ENCODE data around the gene GDI1.

Gene GDI1

DNA sequence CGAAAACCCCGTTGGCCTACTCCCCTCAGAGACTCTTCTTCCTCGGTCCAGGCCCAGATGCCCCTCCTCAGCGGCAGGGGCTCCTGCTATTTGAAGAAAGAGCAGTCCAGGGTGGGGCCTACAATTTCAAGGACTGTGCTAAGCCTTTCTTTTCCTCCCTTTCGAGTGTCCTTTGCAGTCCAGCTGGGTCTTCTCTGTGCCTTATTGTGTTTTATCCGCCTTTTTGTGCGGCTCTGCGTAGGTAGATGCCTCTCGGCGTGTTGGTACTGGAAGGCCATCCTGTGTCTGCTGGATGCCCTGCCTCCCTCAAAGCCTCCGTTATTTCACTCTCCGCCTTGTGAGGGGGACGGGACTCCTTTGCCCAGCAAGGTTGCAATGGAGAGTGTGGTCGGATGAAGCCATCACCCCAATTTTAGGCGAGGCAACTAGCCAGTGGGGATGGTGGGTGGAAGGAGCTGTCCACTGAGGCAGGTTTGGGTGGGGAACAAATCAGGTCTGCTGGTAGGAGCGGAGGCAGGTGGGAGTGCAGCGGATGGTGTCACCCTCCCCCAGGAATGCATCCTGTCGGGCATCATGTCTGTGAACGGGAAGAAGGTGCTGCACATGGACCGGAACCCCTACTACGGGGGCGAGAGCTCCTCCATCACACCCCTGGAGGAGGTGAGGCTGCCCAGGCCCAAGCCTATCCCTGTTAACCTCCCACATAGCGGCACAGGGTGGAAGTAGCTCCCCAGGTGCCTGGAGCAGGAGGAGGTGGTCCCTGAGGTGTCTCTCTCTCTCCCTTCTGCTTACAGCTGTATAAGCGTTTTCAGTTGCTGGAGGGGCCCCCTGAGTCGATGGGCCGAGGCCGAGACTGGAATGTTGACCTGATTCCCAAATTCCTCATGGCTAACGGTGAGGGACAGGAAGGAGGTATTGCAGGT, 1.3 kb downstream of the GDI1 start:
- peak in 1 of 3 donors; percentile 8 for DNase-seq

DNA sequence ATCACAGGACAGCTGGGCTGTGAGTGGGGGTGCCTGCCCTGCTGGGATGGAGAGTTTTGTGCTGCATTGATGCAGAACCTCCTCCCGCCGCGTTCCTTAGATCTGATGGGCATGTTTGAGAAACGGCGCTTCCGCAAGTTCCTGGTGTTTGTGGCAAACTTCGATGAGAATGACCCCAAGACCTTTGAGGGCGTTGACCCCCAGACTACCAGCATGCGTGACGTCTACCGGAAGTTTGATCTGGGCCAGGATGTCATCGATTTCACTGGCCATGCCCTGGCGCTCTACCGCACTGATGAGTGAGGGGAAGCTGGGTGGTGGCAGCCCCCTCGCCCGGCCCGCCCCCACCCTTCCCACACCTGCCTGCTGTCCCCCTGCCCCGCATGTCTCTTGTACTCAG, 2.9 kb downstream of the GDI1 start:
- DNase-seq = no peak

DNA sequence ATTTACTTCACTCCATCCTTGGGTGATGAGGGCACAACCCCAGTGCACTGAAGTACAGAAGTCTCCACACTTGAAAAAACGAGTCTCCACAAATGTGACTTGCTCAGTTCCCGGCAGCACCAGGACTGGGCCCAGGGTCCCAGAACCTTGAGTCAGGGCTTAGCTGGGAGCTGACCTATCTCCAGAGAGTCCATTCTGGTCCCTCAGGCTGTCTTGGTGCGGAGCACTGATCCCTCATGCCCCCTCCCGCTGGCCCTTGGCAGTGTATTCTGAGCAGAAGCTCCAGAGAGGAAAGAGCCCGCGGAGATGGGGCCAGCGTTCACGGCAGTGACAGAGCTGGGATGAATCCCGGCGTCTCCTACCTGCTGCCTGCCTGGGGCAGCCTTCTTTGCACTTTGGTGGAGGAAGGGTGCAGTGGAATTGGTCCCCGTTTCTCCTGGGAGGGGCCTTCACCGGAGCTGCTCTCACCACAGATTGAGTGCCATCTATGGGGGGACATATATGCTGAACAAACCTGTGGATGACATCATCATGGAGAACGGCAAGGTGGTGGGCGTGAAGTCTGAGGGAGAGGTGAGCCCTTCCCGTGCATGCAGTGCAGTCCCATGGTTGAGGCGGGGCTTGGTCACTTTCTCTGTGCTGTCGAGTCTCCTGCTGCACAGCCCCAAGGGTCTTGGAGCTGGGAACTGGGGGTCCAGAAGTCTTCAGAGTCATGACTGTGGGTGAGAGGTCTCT, 3.8 kb downstream of the GDI1 start:
- no peak for DNase-seq

DNA sequence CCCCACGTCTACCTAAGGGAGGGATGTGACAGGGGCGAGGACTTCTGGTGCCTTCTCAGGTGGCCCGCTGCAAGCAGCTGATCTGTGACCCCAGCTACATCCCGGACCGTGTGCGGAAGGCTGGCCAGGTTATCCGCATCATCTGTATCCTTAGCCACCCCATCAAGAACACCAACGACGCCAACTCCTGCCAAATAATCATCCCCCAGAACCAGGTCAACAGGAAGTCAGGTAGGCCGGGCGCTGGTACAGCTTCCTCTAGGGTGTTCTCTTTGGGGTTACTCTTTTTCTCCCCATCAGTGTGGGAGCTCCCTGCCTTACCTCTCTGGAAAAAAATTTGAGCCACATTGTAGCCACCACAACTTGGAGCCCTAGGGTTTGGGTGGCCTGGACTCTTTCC, 4.6 kb downstream of the GDI1 start:
- DNase-seq = no peak

GRCh38 chrX:154441984-154442707, 5.2 kb downstream of the GDI1 start:
- DNase-seq = no peak

DNA sequence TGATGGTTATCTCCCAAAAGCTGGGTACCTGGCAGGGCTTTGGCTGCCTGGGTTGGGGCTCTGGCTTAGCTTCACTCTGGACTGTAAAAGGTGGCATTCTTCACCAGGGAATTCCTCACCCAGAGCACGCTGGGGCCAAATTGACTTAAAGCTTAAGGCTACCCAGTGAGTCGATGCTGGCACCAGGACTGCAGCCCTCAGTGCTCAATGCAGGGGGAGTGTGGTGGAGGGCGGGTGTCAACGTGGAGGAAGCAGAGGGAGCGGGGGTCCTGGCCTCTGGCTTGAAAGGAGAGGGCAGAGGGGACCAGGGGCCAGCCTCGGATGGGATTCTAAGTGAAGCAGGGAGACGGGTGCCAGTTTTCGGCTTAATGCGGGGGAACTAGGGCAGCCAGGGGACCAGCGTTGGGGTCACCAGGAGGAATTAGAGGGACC, 6.5 kb downstream of the GDI1 start:
- DNase-seq = no peak

DNA sequence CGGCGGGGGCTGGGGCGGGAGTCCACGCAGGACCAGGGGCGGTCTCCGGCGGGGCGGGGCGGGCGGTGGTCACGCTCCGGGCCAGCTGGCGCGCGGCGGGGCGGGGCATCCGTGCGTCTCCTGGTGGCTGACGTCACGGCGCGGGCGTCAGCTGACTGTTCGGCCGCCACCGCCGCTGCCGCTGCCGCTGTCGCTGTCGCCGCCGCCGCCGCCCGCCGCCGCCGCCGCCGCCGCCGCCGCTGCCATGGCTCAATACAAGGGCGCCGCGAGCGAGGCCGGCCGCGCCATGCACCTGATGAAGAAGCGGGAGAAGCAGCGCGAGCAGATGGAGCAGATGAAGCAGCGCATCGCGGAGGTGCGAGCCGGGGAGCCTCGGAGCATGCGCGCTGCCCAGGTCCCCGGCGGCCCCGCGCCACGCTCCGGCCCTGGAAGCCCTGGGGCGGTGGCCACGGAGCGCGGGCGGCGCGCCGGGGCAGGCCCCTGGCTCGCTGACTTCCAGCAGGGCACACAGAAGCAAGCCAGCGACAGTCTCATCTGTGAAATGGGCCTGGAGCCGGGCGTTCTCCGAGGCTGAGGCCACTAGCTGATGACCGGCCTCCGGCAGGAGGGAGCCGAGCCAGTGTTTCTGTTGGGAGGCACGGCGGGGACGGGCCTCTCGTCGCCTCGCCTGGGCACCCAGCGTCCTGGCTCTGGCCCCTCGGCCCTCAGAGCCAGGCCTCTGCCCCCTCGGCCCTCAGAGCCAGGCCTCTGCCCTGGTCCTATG, 7.2 kb downstream of the GDI1 start, which contains the start of gene FAM50A:
Gene FAM50A (plus strand): TSS at position 150 of the 763 bp plus-strand sequence. CDS start 95 bp downstream, at position 245.
- DNase-seq = peak; percentile 76 to 93 (median 87)

GRCh38 chrX:154444755-154445246, 7.8 kb downstream of the GDI1 start:
- no peak for DNase-seq

GRCh38 chrX:154445776-154446175, 8.8 kb downstream of the GDI1 start:
- no peak for DNase-seq

DNA sequence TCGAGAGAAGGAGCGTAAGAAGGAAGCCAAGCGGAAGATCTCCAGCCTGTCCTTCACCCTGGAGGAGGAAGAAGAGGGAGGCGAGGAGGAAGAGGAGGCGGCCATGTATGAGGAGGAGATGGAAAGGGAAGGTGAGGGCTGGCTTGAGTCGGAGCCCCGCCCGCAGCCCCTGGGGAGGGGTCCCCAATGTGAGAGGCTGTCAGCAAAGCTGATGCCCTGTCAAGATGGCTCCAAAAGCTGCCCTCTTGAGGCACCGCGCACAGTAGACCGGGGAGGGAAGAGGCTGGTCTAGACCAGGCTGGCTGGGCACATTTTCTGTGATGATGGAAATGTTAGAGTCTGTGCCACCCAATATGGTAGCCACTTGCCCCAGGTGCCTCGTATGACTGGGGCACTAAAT, 9.5 kb downstream of the GDI1 start:
- no peak for DNase-seq

DNA sequence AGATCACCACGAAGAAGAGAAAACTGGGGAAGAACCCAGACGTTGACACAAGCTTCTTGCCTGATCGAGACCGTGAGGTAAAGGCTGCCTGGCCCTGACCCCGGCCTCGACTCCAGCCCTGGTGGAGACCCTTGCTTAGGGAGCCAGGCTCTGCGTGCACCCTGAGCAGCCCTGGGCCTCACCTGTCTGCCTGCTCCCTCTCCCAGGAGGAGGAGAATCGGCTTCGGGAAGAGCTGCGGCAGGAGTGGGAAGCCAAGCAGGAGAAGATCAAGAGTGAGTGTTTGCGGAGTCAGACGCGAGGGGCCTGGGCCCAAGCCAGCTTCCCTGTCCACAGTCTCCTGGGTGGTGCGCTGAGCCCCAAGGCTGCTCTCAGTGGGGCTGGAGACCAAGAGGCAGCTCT, 11.5 kb downstream of the GDI1 start:
- no peak for DNase-seq

DNA sequence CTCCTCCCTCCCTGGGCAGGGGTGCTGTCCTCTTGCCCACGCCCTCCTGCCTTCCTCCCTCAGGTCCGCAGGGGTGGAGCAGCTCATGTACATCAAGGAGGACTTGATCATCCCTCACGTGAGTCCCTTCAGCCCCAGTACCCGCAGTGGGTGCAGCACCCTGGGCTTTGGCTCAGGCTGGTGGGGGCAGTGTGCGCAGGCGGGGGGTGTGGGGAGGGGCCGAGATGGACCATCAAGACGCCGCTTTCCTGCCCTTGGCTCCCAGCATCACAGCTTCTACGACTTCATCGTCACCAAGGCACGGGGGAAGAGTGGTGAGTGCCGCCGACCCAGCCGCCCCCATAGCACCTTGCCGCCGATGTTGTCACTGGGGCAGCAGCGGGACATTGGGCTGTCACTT, 12.7 kb downstream of the GDI1 start:
- no peak for DNase-seq

- DNase-seq = no peak
Observed at GRCh38 chrX:154450312-154450711, 13.4 kb downstream of the GDI1 start.

DNA sequence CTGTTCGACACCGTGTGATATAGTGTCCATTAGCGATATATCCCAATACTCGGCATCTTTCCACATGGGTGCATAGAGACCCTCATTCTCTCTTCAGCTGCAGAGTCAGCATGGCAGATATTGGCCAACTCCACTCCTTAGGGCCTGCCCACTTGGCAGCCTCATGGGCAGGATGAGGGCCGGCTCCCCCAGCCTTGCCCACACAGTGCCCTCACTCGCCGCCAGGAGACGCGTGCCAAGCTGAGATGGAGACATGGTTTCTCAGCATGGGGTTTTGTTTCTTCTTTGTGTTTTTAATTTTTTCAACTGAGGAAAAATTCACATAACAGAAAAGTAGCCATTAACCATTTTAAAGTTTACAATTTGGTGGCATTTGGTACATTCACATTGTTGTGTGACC, 15.9 kb downstream of the GDI1 start:
- DNase-seq = no peak

GRCh38 chrX:154457491-154458115, 20.6 kb downstream of the GDI1 start:
- DNase-seq = peak; percentile 27 to 70 (median 54)

GRCh38 chrX:154458116-154458953, 21.4 kb downstream of the GDI1 start, which contains the start of gene PLXNA3:
PLXNA3 (plus strand) TSS chrX:154458281; CDS start chrX:154460184, 1,903 bp downstream.
- DNase-seq = peak; percentile 60 to 81 (median 75)

DNA sequence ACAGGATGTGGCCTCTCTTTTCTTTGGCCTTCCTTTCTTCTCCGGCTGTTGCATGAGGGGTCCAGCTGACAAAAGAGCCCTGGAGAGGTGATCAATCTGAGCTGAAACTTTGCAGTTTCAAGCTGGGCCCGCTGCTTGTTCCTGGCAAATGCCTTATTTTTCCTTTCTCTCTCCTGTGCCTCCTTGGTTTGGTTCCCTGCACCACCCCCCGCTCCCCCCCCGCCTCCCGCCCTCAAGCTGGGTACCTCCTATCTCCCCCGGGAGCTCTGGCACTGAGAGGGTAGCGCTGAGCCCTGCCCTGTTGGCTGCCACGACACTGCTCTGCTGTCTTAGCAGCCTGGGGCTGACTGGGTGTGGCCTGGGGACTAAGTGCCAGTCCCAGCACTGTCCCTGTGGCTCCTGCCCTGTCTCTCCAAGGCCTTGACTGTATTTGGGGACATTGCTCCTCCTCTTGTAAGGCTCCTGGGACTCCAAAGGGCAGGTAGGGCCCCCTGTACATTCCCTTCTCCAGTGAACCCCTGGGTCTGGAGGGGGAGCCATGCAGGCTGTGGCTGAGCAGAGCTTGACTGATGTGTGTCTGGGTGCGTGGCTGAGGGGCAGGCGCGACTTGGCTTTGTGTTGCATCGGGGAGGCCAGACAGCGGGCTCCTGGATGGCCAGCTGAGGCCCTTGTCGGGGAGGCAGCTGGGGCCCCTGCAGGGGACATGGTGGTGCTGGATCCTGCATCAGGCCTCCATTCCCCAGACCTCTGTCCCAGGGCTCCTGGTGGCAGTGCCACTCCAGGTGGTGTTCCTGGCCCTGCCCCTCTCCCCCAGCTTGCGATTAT, 22.2 kb downstream of the GDI1 start:
- peak in 2 of 3 donors; percentile 17 to 25 for DNase-seq

DNA sequence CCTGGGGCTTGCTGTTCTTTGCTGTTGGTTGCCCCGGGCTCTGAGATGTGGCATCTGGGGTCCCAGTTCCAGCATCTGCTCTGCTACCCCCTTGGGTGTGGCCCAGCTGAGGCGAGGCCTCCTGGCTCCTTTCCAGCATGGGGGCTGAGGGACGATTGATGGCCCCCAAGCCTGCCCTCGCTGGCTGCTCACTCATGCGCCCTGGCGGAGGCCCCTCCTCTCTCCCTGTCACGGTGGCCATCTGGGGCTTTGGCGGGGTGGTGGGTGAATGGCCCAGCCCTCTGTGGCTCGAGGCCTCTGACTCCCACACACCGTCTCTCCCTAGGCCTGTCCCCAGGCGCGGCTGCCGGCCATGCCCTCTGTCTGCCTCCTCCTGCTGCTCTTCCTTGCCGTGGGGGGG, 22.9 kb downstream of the GDI1 start:
- DNase-seq = no peak

- no peak for DNase-seq
Observed at GRCh38 chrX:154460326-154460725, 23.4 kb downstream of the GDI1 start.

- DNase-seq = no peak
Observed at GRCh38 chrX:154462396-154462795, 25.4 kb downstream of the GDI1 start.

All from suppressor macrophage treated with lipopolysaccharide for 1 hour (primary cell).